ENCODE data around the gene KIF9. TPM values are rescaled to one million over a fixed set of nuclear protein-coding genes. Genes with fewer than 3 reads are reported as not detected.
"Not testable (repeated sequence)": the region's sequence is repeated elsewhere in the genome, so short reads cannot be mapped to it uniquely, and the experiment has no call there.

The KIF9 gene
- total RNA-seq, 1 experiment from 2014 or later = 8.9 TPM

GRCh38 chr3:47251689-47252088 is 30.9 kb downstream of the KIF9 start:
- TF ChIP-seq SIN3A (IDR thresholded peaks at IDR 0.05; ENCODE audit: borderline replicate concordance, insufficient read depth, low read depth, low read length) = no peak
- TF ChIP-seq TCF7L2 (IDR thresholded peaks at IDR 0.05; ENCODE audit: low read depth, low read length) = no peak
- no peak for TF ChIP-seq CTCF (IDR thresholded peaks at IDR 0.05)
- no peak for TF ChIP-seq REST (IDR thresholded peaks at IDR 0.05; ENCODE audit: insufficient read depth in 1 of 2, low read depth in 2 of 2, low read length in 1 of 2)
- no peak for TF ChIP-seq POLR2AphosphoS5 (IDR thresholded peaks at IDR 0.05; ENCODE audit: low read depth, low read length)
- no peak overlapping the region for H3K4me3 ChIP-seq (ENCODE audit: low read depth in 2 of 2, low read length in 2 of 2)
- in situ Hi-C loops (cut with HindIII; ENCODE audit: low pct_unique_long_range_greater_than_20kb, low sequenced_read_pairs) = no loop called here
- H3K36me3 ChIP-seq (ENCODE audit: control insufficient read depth, insufficient read depth, low read length) = no peaks in the 10 kb centered on the region
- ChIA-PET CTCF (no interaction called here), POLR2A (no interaction called here)
- no peaks in the 10 kb centered on the region for H3K4me1 ChIP-seq (ENCODE audit: control insufficient read depth, insufficient read depth, low read length)
- BruUV-seq (replicated peaks) = no TSS peak
- no peaks in the 10 kb centered on the region for H3K27me3 ChIP-seq (ENCODE audit: control insufficient read depth, insufficient read depth, low read length)
- H3K27ac ChIP-seq (ENCODE audit: low read length) = no peak overlapping the region
- no peaks in the 10 kb centered on the region for H3K9me3 ChIP-seq (ENCODE audit: control insufficient read depth, insufficient read depth, low read depth, low read length)
- ATAC-seq (no peak), DNase-seq (ENCODE audit: low read depth, low spot score) (no peak)
- intact Hi-C loops (cut with micrococcal nuclease; ENCODE audit: unreplicated experiment) = loop anchor here (2.0 kb wide), 1 partner anchor 73 kb away; no protein-coding TSS in a partner anchor

GRCh38 chr3:47251085-47251484 is 31.5 kb downstream of the KIF9 start:
- CTCF ChIA-PET; H3K4me3 ChIP-seq (ENCODE audit: low read depth in 2 of 2, low read length in 2 of 2); H3K9me3 ChIP-seq (ENCODE audit: control insufficient read depth, insufficient read depth, low read depth, low read length); H3K4me1 ChIP-seq (ENCODE audit: control insufficient read depth, insufficient read depth, low read length); H3K36me3 ChIP-seq (ENCODE audit: control insufficient read depth, insufficient read depth, low read length); in situ Hi-C loops (cut with HindIII; ENCODE audit: low pct_unique_long_range_greater_than_20kb, low sequenced_read_pairs); H3K27ac ChIP-seq (ENCODE audit: low read length); ATAC-seq; POLR2A ChIA-PET; H3K27me3 ChIP-seq (ENCODE audit: control insufficient read depth, insufficient read depth, low read length); BruUV-seq (replicated peaks); DNase-seq (ENCODE audit: low read depth, low spot score): not testable (repeated sequence)
- intact Hi-C loops (cut with micrococcal nuclease; ENCODE audit: unreplicated experiment) = loop anchor here (2.0 kb wide), 1 partner anchor 74 kb away; no protein-coding TSS in a partner anchor

- CTCF ChIA-PET = interaction anchor here (0.6 kb wide), 1 partner anchor 48 kb away, joined by 3 read pairs; no protein-coding TSS in a partner anchor
- H3K9me3 ChIP-seq (ENCODE audit: control insufficient read depth, insufficient read depth, low read depth, low read length) = no peaks in the 10 kb centered on the region
- no TSS peak for BruUV-seq (replicated peaks)
- peak; percentile 67; the same call in 1 of the 2 replicates for TF ChIP-seq CTCF (IDR thresholded peaks at IDR 0.05)
- TF ChIP-seq POLR2AphosphoS5 (IDR thresholded peaks at IDR 0.05; ENCODE audit: low read depth, low read length) = no peak
- DNase-seq (ENCODE audit: low read depth, low spot score) = no peak
- H3K4me1 ChIP-seq (ENCODE audit: control insufficient read depth, insufficient read depth, low read length) = no peaks in the 10 kb centered on the region
- H3K4me3 ChIP-seq (ENCODE audit: low read depth in 2 of 2, low read length in 2 of 2) = no peak overlapping the region
- H3K27ac ChIP-seq (ENCODE audit: low read length) = no peak overlapping the region
- peak; percentile 79 for ATAC-seq
- in situ Hi-C loops (cut with HindIII; ENCODE audit: low pct_unique_long_range_greater_than_20kb, low sequenced_read_pairs) = no loop called here
- no peaks in the 10 kb centered on the region for H3K27me3 ChIP-seq (ENCODE audit: control insufficient read depth, insufficient read depth, low read length)
- no peaks in the 10 kb centered on the region for H3K36me3 ChIP-seq (ENCODE audit: control insufficient read depth, insufficient read depth, low read length)
- POLR2A ChIA-PET = no interaction called here
- intact Hi-C loops (cut with micrococcal nuclease; ENCODE audit: unreplicated experiment) = loop anchor here (2.0 kb wide), 1 partner anchor 74 kb away; no protein-coding TSS in a partner anchor
Observed at GRCh38 chr3:47250309-47251060, 32.1 kb downstream of the KIF9 start.
